GM12878 (cell line): ENCODE measurements around the gene FBXO17. TPM values are rescaled to one million over a fixed set of nuclear protein-coding genes. Genes with fewer than 3 reads are reported as not detected.

Experiments
- ATAC-seq: fragments of 200-7000 bp; cut with Tn5 transposase; 3 replicates; pipeline ENCODE4 v1.9.1; 2020; ENCODE audit warnings: mild to moderate bottlenecking, moderate library complexity
- BruUV-seq: library from RNA; stranded (reverse); fragments of 400-500 nt; replicated peaks from 2 replicates; lab custom pipeline; 2021; lab: Mats Ljungman, UMichigan
- CTCF ChIA-PET: fragments of 300-600 bp; sonication (Branson Sonifier 250); formaldehyde crosslinking; extraction: SDS; loops from one replicate; lab custom pipeline; 2021; ENCODE audit warnings: inconsistent platforms; lab: Yijun Ruan, JAX
- POLR2A ChIA-PET: fragments of 350-600 bp; formaldehyde crosslinking; extraction: SDS; loops from one replicate; lab custom pipeline; 2021; ENCODE audit warnings: inconsistent platforms; lab: Charles Lee
- RAD21 ChIA-PET: fragments of 300-600 bp; sonication (Branson Sonifier 250); formaldehyde crosslinking; loops from one replicate; lab custom pipeline; 2023; ENCODE audit warnings: antibody characterized with exemption; ENCODE audit not compliant: unreplicated experiment; lab: Charles Lee
- SMC1A ChIA-PET: fragments of 300-600 bp; sonication (Branson Sonifier 250); formaldehyde crosslinking; loops from one replicate; lab custom pipeline; 2023; ENCODE audit not compliant: unreplicated experiment, uncharacterized antibody; lab: Charles Lee
- DNase-seq: peaks from one replicate; pipeline ENCODE4 v3.0.0-alpha.2; 2011; ENCODE audit warnings: low read depth, low spot score
- FAIRE-seq: peaks from 3 replicates; lab custom pipeline; 2011; peaks lifted over from hg19 to GRCh38; lab: Jason Lieb, UNC
- H2AFZ ChIP-seq: 2 replicates; pipeline ENCODE4 v1.6.0; 2011; ENCODE audit warnings: low read depth, low read length, control low read depth; ENCODE audit not compliant: control insufficient read depth
- H3K27ac ChIP-seq: 2 replicates; pipeline ENCODE4 v1.5.1; 2011; ENCODE audit warnings: control low read depth; ENCODE audit not compliant: control insufficient read depth, insufficient read depth
- H3K27me3 ChIP-seq, 2 experiments: replicated peaks in 1 of 2; 2 replicates each; pipeline versions ENCODE4 v1.6.0 to v1.6.1; 2011; ENCODE audit warnings: low read length in 1 of 2; ENCODE audit not compliant: control insufficient read depth in 2 of 2, insufficient read depth in 2 of 2
- H3K36me3 ChIP-seq, 2 experiments: 2 replicates each; pipeline ENCODE4 v1.5.1; 2011; ENCODE audit warnings: low read length in 1 of 2; ENCODE audit not compliant: control insufficient read depth in 2 of 2, insufficient read depth in 2 of 2
- H3K4me1 ChIP-seq: 2 replicates; pipeline ENCODE4 v1.6.1; 2011; ENCODE audit warnings: mild to moderate bottlenecking, low read length, moderate library complexity, mixed read lengths; ENCODE audit not compliant: control insufficient read depth, insufficient read depth
- H3K4me2 ChIP-seq: 2 replicates; pipeline ENCODE4 v1.6.0; 2011; ENCODE audit warnings: control low read depth; ENCODE audit not compliant: control insufficient read depth, insufficient read depth
- H3K4me3 ChIP-seq: fragments of 200-600 bp; sonication (generic); 2 replicates; pipeline ENCODE4 v1.5.1; 2016
- H3K79me2 ChIP-seq: 2 replicates; pipeline ENCODE4 v1.6.0; 2011; ENCODE audit warnings: low read length; ENCODE audit not compliant: control insufficient read depth, insufficient read depth
- H3K9ac ChIP-seq: 2 replicates; pipeline ENCODE4 v1.8.0; 2011; ENCODE audit warnings: low read length, control low read depth, mixed read lengths; ENCODE audit not compliant: control insufficient read depth, insufficient read depth
- H3K9me3 ChIP-seq: replicated peaks from 3 replicates; pipeline ENCODE4 v1.5.1; 2011; ENCODE audit warnings: mild to moderate bottlenecking, low read length; ENCODE audit not compliant: control insufficient read depth, insufficient read depth
- H4K20me1 ChIP-seq: 2 replicates; pipeline ENCODE4 v1.6.0; 2011; ENCODE audit not compliant: control insufficient read depth, insufficient read depth
- BHLHE40 ChIP-seq, 2 experiments: fragments of 450-650 bp in 1 of 2; IDR thresholded peaks; 2 replicates each; pipeline ENCODE4 v1.6.1; 2011 to 2017; ENCODE audit warnings: low read depth in 2 of 2, borderline replicate concordance in 1 of 2, improper control_type of control experiment in 1 of 2, low read length in 1 of 2, mild to moderate bottlenecking in 1 of 2
- BRCA1 ChIP-seq: IDR thresholded peaks from 2 replicates; pipeline ENCODE4 v1.6.1; 2011; ENCODE audit warnings: low read depth, low read length, improper control_type of control experiment
- CTCF ChIP-seq, 3 experiments: IDR thresholded peaks in 2 of 3; conservative IDR thresholded peaks in 1 of 3; 2 replicates each; pipeline ENCODE4 v1.5.1; 2011; ENCODE audit warnings: low read depth in 3 of 3, low read length in 3 of 3, mild to moderate bottlenecking in 3 of 3, control low read depth in 2 of 3, moderate library complexity in 2 of 3, inconsistent platforms in 1 of 3, mixed read lengths in 1 of 3; ENCODE audit not compliant: control insufficient read depth in 2 of 3, insufficient read depth in 1 of 3; ENCODE audit errors: extremely low read depth in 1 of 3
- GABPA ChIP-seq: IDR thresholded peaks from 2 replicates; pipeline ENCODE4 v1.6.1; 2014; ENCODE audit warnings: antibody characterized with exemption, low read depth, mild to moderate bottlenecking, inconsistent platforms
- IRF3 ChIP-seq: fragments of 450-650 bp; IDR thresholded peaks from 2 replicates; pipeline ENCODE4 v1.6.1; 2014; ENCODE audit warnings: mild to moderate bottlenecking
- MEF2A ChIP-seq: IDR thresholded peaks from 2 replicates; pipeline ENCODE4 v1.6.1; 2011; ENCODE audit warnings: low read depth, mild to moderate bottlenecking, low read length, moderate library complexity; ENCODE audit not compliant: insufficient read depth
- NR2C2 ChIP-seq: IDR thresholded peaks from 2 replicates; pipeline ENCODE4 v1.6.1; 2011; ENCODE audit warnings: borderline replicate concordance, low read depth; ENCODE audit not compliant: control insufficient read depth, insufficient read length
- NR2F1 ChIP-seq: fragments of 450-650 bp; conservative IDR thresholded peaks from 2 replicates; pipeline ENCODE4 v1.6.1; 2017; ENCODE audit warnings: mild to moderate bottlenecking
- POLR2A ChIP-seq: IDR thresholded peaks from 2 replicates; pipeline ENCODE4 v1.6.1; 2011; ENCODE audit warnings: low read depth, mild to moderate bottlenecking, low read length
- POLR2AphosphoS2 ChIP-seq: IDR thresholded peaks from 2 replicates; pipeline ENCODE4 v1.6.1; 2011; ENCODE audit warnings: low read depth, mild to moderate bottlenecking, low read length, improper control_type of control experiment, moderate library complexity
- RAD51 ChIP-seq: fragments of 450-650 bp; IDR thresholded peaks from 2 replicates; pipeline ENCODE4 v1.6.1; 2016; ENCODE audit warnings: moderate library complexity, mild to moderate bottlenecking, inconsistent platforms
- SREBF1 ChIP-seq: IDR thresholded peaks from 2 replicates; pipeline ENCODE4 v1.6.1; 2012; ENCODE audit warnings: mild to moderate bottlenecking, low read length
- WRNIP1 ChIP-seq: IDR thresholded peaks from 2 replicates; pipeline ENCODE4 v1.6.1; 2011; ENCODE audit warnings: low read depth, low read length, improper control_type of control experiment, borderline replicate concordance
- WGBS: methylation state at CpG from one replicate; pipeline ENCODE4 v1.1.6; 2016; ENCODE audit warnings: low lambda C conversion rate; ENCODE audit not compliant: insufficient replicate concordance, insufficient coverage; ENCODE audit errors: missing lambda C conversion rate; 5-methylcytosine and 5-hydroxymethylcytosine counted together
- in situ Hi-C: fragments of 300-500 bp; cut with MboI; formaldehyde crosslinking; loops from 9 replicates; pipeline ENCODE4 v1.14.3; 2018; ENCODE audit warnings: mixed read lengths
- intact Hi-C: fragments of 100-400 bp; cut with micrococcal nuclease; formaldehyde crosslinking; loops from one replicate; pipeline ENCODE4 v1.14.2; 2022; ENCODE audit not compliant: unreplicated experiment
- polyA plus RNA-seq, 11 experiments: library from polyadenylated mRNA; depleted of rRNA in 4 of 11; unstranded in 6 of 11; stranded (reverse) in 5 of 11; fragments of >200 nt; fragmentation: Nextera tagmentation in 4 of 11; fragmentation: Illumina TruSeq in 1 of 11; extraction: Ambion mirVana in 4 of 11; extraction: Trizol in 1 of 11; gene quantifications; 1 replicate in 1 of 11; 2 replicates in 10 of 11; pipeline versions ENCODE4 v1.2.1 to v1.2.3, GENCODE V29; 2011 to 2016; ENCODE audit warnings: inconsistent platforms in 2 of 11, missing spikeins in 2 of 11, low read depth in 1 of 11
- total RNA-seq, 4 experiments: library from RNA; depleted of rRNA in 3 of 4; stranded (reverse); fragments of >200 nt in 3 of 4; fragmentation: Illumina TruSeq in 1 of 4; extraction: Trizol in 1 of 4; gene quantifications; 2 replicates each; pipeline versions ENCODE4 v1.2.1 to v1.2.3, GENCODE V29; 2013 to 2021
- TF ChIP-seq, protein P1 (sequence below): IDR thresholded peaks from 2 replicates; pipeline ENCODE4 v1.6.1; 2012; ENCODE audit warnings: low read length, inconsistent platforms

Gene FBXO17
- total and polyA plus RNA-seq, 10 of the 15 experiments (the other 5 are each of a cell fraction or from before 2014, with no cell fraction given), result 2.2 to 11.1 (median 5.3) TPM

DNA sequence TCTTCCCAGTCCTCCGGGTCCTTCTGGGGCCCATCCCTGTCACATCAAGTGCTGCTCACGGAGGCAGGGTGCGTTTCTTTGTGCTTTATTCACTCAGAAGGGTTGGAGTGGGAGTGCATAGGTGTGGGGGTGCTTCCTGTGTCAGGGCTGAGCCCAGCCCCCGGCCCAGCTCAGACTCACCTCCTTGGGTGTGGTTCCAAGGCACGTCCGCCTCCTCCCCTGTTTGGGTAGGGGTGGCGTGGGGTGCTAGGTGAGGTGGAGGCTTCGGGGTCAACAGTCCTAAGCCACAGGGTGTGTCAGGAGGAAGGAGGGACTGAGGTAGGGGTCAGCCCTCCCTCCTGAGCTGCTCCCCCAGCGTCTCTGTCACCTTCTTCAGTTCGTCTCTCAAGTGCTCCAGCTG, 66.6 kb downstream of the FBXO17 start:
- CTCF ChIA-PET, result interaction anchor here (0.6 to 0.7 kb wide), 2 partner anchors 8 to 74 kb away, joined by 3 to 5 read pairs; no protein-coding TSS in a partner anchor
- intact Hi-C loops (no loop called here), in situ Hi-C loops (no loop called here)
- Histone ChIP-seq H4K20me1 (no peaks in the 10 kb centered on the region), H3K4me1 (no peaks in the 10 kb centered on the region), H3K79me2 (no peaks in the 10 kb centered on the region), H3K4me3 (no peak overlapping the region), H3K9ac (no peak overlapping the region), H3K27me3 (no peaks in the 10 kb centered on the region), H3K36me3 (peaks cover 7 to 12% of the 10 kb centered on the region in 2 experiments), H3K4me2 (no peak overlapping the region), H3K9me3 (no peaks in the 10 kb centered on the region), H3K27ac (no peak overlapping the region), H2AFZ (no peak overlapping the region)
- SMC1A ChIA-PET, result no interaction called here
- no TSS peak for BruUV-seq
- ATAC-seq, result no peak
- TF ChIP-seq POLR2AphosphoS2 (peak; percentile 32; the same call in 1 of the 2 replicates), MEF2A (no peak), RAD51 (no peak), POLR2A (peak; percentile 50), BHLHE40 (IDR thresholded peaks at IDR 0.05; ENCODE audit: borderline replicate concordance in 1 of 2, low read depth in 2 of 2, low read length in 1 of 2) (no peak)
- TF ChIP-seq, protein P1, sequence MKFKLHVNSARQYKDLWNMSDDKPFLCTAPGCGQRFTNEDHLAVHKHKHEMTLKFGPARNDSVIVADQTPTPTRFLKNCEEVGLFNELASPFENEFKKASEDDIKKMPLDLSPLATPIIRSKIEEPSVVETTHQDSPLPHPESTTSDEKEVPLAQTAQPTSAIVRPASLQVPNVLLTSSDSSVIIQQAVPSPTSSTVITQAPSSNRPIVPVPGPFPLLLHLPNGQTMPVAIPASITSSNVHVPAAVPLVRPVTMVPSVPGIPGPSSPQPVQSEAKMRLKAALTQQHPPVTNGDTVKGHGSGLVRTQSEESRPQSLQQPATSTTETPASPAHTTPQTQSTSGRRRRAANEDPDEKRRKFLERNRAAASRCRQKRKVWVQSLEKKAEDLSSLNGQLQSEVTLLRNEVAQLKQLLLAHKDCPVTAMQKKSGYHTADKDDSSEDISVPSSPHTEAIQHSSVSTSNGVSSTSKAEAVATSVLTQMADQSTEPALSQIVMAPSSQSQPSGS, result no peak
- FAIRE-seq, result no peak
- 89% methylated on average over 10 of the region's 10 CpGs for WGBS
- POLR2A ChIA-PET, result no interaction called here
- no peak for DNase-seq
- RAD21 ChIA-PET, result no interaction called here

- H3K4me1 ChIP-seq, result no peaks in the 10 kb centered on the region
- H3K27ac ChIP-seq, result no peak overlapping the region
- ChIA-PET CTCF (interaction anchor here (1.0 kb wide), 1 partner anchor 22 kb away, joined by 3 read pairs; no protein-coding TSS in a partner anchor), RAD21 (no interaction called here), POLR2A (no interaction called here), SMC1A (no interaction called here)
- peaks cover 7 to 12% of the 10 kb centered on the region in 2 experiments for H3K36me3 ChIP-seq
- H3K27me3 ChIP-seq, result no peaks in the 10 kb centered on the region
- BruUV-seq, result no TSS peak
- H3K4me3 ChIP-seq, result no peak overlapping the region
- H3K4me2 ChIP-seq, result no peak overlapping the region
- H3K79me2 ChIP-seq, result peaks cover under 1% of the 10 kb centered on the region; the same call in 1 of the 2 replicates
- DNase-seq (no peak), FAIRE-seq (no peak), ATAC-seq (no peak)
- no peak overlapping the region for H3K9ac ChIP-seq
- H2AFZ ChIP-seq, result no peak overlapping the region
- over 99% methylated on average over 12 of the region's 12 CpGs for WGBS
- H4K20me1 ChIP-seq, result no peaks in the 10 kb centered on the region
- in situ Hi-C loops, result no loop called here
- intact Hi-C loops, result no loop called here
- H3K9me3 ChIP-seq, result no peaks in the 10 kb centered on the region
- TF ChIP-seq CTCF (IDR thresholded peaks at IDR 0.05 in 2 of 3, conservative IDR thresholded peaks at IDR 0.05 in 1 of 3; ENCODE audit: control insufficient read depth in 2 of 3, extremely low read depth in 1 of 3, insufficient read depth in 1 of 3, low read depth in 3 of 3, low read length in 3 of 3) (no peak), SREBF1 (no peak), IRF3 (no peak), NR2C2 (no peak), WRNIP1 (no peak), BRCA1 (no peak), NR2F1 (no peak), GABPA (no peak)
Measured at GRCh38 chr19:38907670-38908069, 67.9 kb downstream of the FBXO17 start.
